MG63 (cell line): ENCODE data around the gene TM2D1. TPM values are rescaled to one million over a fixed set of nuclear protein-coding genes. Genes with fewer than 3 reads are reported as not detected.
A peak's percentile ranks its signal among the peaks of the same experiment; 100 is the strongest.
"Not testable (repeated sequence)": the region's sequence is repeated elsewhere in the genome, so short reads cannot be mapped to it uniquely, and the experiment has no call there.

Experiments
- DNase-seq: peaks from one replicate; pipeline ENCODE4 v3.0.0-alpha.2; 2020
- H3K27me3 ChIP-seq: fragments of 250-450 bp; sonication (Bioruptor Pico); 2 replicates; pipeline ENCODE4 v1.5.1; 2020; ENCODE audit warnings: mild to moderate bottlenecking, moderate library complexity
- H3K36me3 ChIP-seq: fragments of 250-450 bp; sonication (Bioruptor Pico); 2 replicates; pipeline ENCODE4 v1.5.1; 2020; ENCODE audit warnings: mild to moderate bottlenecking, moderate library complexity
- H3K4me3 ChIP-seq: fragments of 250-450 bp; sonication (Bioruptor Pico); 2 replicates; pipeline ENCODE4 v1.5.1; 2020; ENCODE audit warnings: mild to moderate bottlenecking, moderate library complexity
- H3K9me3 ChIP-seq: fragments of 250-450 bp; sonication (Bioruptor Pico); 2 replicates; pipeline ENCODE4 v1.5.1; 2020; ENCODE audit warnings: mild to moderate bottlenecking, moderate library complexity
- total RNA-seq: library from RNA; depleted of rRNA; stranded (reverse); fragments of >200 nt; shearing (Covaris generic); gene quantifications from 2 replicates; pipeline ENCODE4 v1.2.3, GENCODE V29; 2014; ENCODE audit warnings: low replicate concordance

TM2D1 gene
- total RNA-seq, 1 experiment from 2014 or later = 16.5 TPM

DNA sequence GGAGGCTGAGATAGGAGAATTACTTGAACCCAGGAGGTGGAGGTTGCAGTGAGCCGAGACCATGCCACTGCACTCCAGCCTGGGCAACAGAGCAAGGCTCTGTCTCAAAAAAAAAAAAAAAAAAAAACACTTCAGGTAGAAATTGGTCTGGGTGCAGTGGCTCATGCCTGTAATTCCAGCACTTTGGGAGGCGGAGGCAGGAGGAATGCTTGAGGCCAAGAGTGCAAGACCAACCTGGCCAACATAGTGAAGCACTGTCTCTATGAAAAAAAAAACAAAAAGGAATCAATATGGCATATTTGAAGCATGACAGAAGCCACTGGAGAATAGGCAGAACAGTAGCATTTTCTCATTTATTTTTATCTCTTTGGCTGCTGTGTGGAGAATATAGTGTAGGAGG is 48.1 kb downstream of the TM2D1 start:
- H3K27me3 ChIP-seq, H3K36me3 ChIP-seq, H3K9me3 ChIP-seq, H3K4me3 ChIP-seq, DNase-seq: not testable (repeated sequence)

DNA sequence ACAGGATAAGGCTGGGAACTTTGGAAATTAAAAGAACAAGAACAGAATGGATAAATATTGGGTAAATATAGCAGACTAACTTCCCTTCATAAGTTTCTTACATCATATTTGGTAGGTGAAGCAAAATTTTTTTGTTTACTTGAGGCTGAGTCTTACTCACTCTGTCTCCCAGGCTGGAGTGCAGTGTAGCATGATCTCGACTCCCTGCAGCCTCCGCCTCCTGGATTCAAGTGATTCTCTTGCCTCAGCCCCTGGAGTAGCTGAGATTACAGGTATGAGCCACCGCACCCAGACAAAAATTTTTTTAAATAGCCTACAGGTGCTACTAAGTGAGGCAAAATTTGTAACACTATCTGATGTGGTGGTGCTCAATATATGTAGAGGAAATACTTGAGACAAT is 50.7 kb downstream of the TM2D1 start:
- DNase-seq = peak; percentile 7
- no peak overlapping the region for H3K4me3 ChIP-seq
- no peaks in the 10 kb centered on the region for H3K36me3 ChIP-seq
- H3K9me3 ChIP-seq = no peaks in the 10 kb centered on the region
- H3K27me3 ChIP-seq = no peaks in the 10 kb centered on the region

DNA sequence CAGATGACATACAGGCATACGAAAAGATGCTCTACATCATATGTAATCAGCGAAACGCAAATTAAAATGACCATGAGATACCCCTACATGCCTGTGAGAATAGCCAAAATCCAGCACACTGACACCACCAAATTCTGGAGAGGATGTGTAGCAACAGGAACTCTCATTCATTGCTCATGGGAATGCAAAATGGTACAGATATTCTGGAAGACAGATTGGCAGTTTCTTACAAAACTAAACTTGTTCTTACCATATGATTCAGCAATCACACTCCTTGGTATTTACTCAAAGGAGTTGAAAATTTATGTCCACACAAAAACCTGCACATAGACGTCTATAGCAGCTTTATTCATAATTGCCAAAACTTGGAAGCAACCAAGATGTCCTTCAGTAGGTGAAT is 52.6 kb downstream of the TM2D1 start:
- H3K36me3 ChIP-seq = no peaks in the 10 kb centered on the region
- no peaks in the 10 kb centered on the region for H3K27me3 ChIP-seq
- H3K4me3 ChIP-seq = no peak overlapping the region
- no peak for DNase-seq
- no peaks in the 10 kb centered on the region for H3K9me3 ChIP-seq

GRCh38 chr1:61670445-61670844 is 54.5 kb downstream of the TM2D1 start:
- Histone ChIP-seq H3K36me3 (no peaks in the 10 kb centered on the region), H3K9me3 (no peaks in the 10 kb centered on the region), H3K27me3 (no peaks in the 10 kb centered on the region), H3K4me3 (no peak overlapping the region)
- DNase-seq = no peak

DNA sequence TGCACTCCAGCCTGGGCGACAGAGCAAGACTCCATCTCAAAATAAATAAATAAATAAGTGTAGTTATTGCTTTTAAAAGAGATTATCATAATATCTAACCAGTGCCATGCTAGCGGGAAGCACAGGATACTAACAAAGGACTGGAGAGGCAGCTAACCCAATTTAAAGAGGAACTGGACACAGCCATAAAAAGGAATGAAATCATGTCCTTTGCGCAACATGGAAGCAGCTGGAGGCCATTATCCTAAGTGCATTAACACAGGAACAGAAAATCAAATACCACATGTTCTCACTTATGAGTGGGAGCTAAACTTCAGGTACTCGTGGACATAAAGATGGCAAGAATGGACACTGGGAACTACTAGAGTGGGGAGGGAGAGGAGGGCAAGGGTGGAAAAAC is 54.9 kb downstream of the TM2D1 start:
- no peak overlapping the region for H3K4me3 ChIP-seq
- H3K9me3 ChIP-seq = no peaks in the 10 kb centered on the region
- DNase-seq = no peak
- no peaks in the 10 kb centered on the region for H3K36me3 ChIP-seq
- no peaks in the 10 kb centered on the region for H3K27me3 ChIP-seq

DNA sequence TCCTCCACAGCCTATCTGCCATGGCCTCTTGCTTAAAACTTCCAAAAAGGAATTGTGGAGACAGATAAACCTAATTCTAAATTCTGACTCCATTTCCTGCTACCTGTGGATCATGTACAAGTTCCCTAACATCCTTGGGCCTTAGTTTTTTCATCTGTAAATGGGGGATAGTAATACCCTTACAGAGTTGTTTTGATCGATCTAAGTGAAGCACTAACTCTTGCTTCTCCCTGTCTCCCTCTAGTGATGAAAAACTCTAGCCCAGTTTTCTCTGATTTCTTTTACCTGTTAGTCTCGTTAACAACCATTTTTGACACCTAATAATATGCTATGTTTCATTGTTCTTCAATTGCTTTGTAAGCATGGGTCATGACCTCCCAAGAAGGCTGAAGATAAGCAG is 65.9 kb downstream of the TM2D1 start:
- H3K36me3 ChIP-seq = no peaks in the 10 kb centered on the region
- H3K4me3 ChIP-seq = no peak overlapping the region
- no peak for DNase-seq
- H3K9me3 ChIP-seq = no peaks in the 10 kb centered on the region
- no peaks in the 10 kb centered on the region for H3K27me3 ChIP-seq

- Histone ChIP-seq H3K9me3 (no peaks in the 10 kb centered on the region), H3K27me3 (no peaks in the 10 kb centered on the region), H3K4me3 (no peak overlapping the region), H3K36me3 (no peaks in the 10 kb centered on the region)
- no peak for DNase-seq
Measured at GRCh38 chr1:61655453-61655852, 69.5 kb downstream of the TM2D1 start.

DNA sequence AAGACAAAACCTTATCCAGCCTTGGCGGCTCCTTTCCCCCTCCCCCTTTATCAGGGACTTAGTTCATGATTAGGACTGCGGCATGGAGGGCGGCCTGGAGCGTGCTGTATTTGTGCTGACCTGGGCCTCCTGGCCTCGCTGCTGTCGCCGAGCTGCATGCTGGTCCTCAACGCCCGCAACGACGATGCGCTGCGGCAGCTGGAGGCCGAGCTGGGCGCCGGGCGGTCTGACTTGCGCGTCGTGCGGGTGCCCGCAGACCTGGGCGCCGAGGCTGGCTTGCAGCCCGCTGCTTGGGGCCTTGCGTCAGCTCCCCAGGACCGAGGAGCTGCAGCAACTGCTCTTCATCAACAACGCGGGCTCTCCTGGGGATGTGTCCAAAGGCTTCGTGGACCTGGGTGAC is 70.9 kb downstream of the TM2D1 start:
- no peaks in the 10 kb centered on the region for H3K27me3 ChIP-seq
- DNase-seq = no peak
- no peak overlapping the region for H3K4me3 ChIP-seq
- H3K9me3 ChIP-seq = no peaks in the 10 kb centered on the region
- H3K36me3 ChIP-seq = no peaks in the 10 kb centered on the region

DNA sequence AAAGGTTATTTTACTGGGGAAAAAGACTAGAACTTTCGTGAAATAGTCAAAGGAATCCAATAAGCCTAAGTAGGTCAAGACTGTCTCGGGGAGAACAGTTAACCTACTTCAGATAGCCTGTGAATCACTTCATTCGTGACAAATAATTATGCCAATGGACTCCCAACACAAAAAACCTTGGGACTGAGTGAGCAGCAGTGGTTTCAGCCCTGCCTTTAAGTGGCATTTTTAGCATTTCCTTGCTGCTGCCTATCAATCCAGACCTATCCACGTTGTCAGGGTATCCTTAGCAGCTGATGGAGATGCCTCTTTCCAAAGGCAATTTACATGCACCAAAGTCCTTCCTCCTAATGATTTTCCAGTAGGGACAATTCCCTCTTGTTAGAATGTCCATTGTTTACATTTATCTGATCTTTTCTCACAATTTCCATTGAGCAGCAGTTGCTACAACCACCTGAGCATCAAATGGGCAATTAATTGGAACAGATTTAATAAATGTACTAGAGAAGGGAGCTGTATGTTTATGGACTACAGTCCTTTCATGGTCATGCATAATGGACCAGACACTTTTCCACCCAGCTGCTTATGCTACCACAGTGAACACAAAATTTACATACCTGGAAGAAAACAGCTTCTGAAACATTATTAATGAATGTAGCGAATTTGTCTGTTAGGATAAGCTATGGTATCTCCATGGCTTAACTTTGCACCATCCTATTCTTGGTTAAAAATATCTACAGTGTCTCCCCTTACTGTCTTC is 75.8 kb downstream of the TM2D1 start:
- Histone ChIP-seq H3K27me3 (no peaks in the 10 kb centered on the region), H3K4me3 (no peak overlapping the region)
- no peak for DNase-seq

GRCh38 chr1:61647142-61647541 is 77.8 kb downstream of the TM2D1 start:
- H3K4me3 ChIP-seq = no peak overlapping the region
- no peaks in the 10 kb centered on the region for H3K27me3 ChIP-seq
- H3K9me3 ChIP-seq = no peaks in the 10 kb centered on the region
- no peaks in the 10 kb centered on the region for H3K36me3 ChIP-seq
- no peak for DNase-seq

More for the DNA sequence above, 75.8 kb downstream of the TM2D1 start:
- Histone ChIP-seq H3K9me3 (no peaks in the 10 kb centered on the region), H3K36me3 (no peaks in the 10 kb centered on the region)

- H3K27me3 ChIP-seq = no peaks in the 10 kb centered on the region
- no peak overlapping the region for H3K4me3 ChIP-seq
- no peaks in the 10 kb centered on the region for H3K36me3 ChIP-seq
- H3K9me3 ChIP-seq = no peaks in the 10 kb centered on the region
- no peak for DNase-seq
Measured at GRCh38 chr1:61645476-61645875, 79.5 kb downstream of the TM2D1 start.

DNA sequence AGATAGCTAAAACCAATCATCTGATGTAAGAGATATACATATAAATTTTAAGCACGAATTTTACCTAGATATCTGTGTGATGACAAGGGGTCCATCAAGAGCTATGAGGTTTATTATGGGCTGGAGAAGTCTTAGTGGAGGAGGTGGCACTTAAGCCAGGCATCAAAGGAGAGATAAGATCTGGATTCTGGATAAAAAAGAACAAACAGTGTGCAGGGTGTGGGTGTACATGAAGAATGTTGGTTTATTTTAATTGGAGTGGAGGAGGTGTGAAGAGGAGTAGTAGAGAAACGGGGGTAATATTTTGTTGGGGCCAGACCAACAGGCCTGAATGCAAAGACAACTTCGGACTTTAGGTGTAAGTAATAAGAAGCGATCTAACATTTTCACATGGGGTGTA is 80.6 kb downstream of the TM2D1 start:
- DNase-seq = no peak
- no peak overlapping the region for H3K4me3 ChIP-seq
- H3K36me3 ChIP-seq = no peaks in the 10 kb centered on the region

GRCh38 chr1:61642475-61643232 is 82.3 kb downstream of the TM2D1 start:
- Histone ChIP-seq H3K27me3 (no peaks in the 10 kb centered on the region), H3K9me3 (no peaks in the 10 kb centered on the region), H3K36me3 (no peaks in the 10 kb centered on the region), H3K4me3 (no peak overlapping the region)
- no peak for DNase-seq

More for the DNA sequence above, 80.6 kb downstream of the TM2D1 start:
- Histone ChIP-seq H3K9me3 (no peaks in the 10 kb centered on the region), H3K27me3 (no peaks in the 10 kb centered on the region)

DNA sequence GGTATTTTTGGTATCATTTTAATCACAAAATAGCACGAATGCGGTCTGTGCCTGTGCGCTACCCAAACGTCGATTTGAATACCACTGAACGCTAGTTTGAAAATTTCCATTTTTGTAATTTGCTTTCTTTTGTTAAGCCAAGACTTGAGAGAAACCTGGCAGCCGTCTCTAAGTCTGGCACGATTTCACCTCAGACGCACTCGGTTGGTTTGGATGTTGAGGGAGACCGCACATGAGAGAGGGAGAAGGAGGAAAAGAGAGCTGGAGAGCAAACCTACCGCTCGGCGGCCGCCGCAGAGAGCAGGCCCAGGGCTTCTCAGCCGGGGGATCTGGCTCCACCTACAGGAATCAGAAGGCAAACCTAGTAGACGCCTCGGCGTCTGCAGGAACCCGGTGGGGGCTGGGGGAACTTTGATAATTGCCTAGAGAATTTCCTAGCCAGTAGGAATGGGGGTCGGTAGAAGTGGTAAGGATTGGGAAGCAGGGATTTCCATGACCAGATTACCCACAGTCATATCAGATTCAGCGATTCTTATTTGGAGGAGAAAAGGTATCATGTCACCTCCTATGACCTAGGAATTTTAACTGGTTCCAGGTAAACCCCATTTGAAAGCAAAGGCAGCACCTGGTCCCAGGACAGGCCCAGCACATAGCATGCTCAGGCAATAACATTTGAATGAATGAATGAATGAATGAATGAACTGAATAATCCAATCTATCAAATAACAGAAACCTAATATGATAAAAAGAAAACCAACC is 83.2 kb downstream of the TM2D1 start:
- no peak overlapping the region for H3K4me3 ChIP-seq
- no peaks in the 10 kb centered on the region for H3K36me3 ChIP-seq
- H3K9me3 ChIP-seq = no peaks in the 10 kb centered on the region
- H3K27me3 ChIP-seq = no peaks in the 10 kb centered on the region
- peak; percentile 76 for DNase-seq

- no peaks in the 10 kb centered on the region for H3K27me3 ChIP-seq
- no peak overlapping the region for H3K4me3 ChIP-seq
- no peaks in the 10 kb centered on the region for H3K9me3 ChIP-seq
- no peaks in the 10 kb centered on the region for H3K36me3 ChIP-seq
- DNase-seq = no peak
Measured at GRCh38 chr1:61640531-61641530, 84.1 kb downstream of the TM2D1 start.

GRCh38 chr1:61639608-61640336 is 85.2 kb downstream of the TM2D1 start:
- no peak for DNase-seq
- Histone ChIP-seq H3K36me3 (no peaks in the 10 kb centered on the region), H3K4me3 (no peak overlapping the region), H3K9me3 (no peaks in the 10 kb centered on the region), H3K27me3 (no peaks in the 10 kb centered on the region)
